Measurements from ENCODE around the gene OR10K2.
"Not testable (repeated sequence)": the region's sequence is repeated elsewhere in the genome, so short reads cannot be mapped to it uniquely, and the experiment has no call there.

OR10K2 gene

GRCh38 chr1:158414651-158415345, 11.2 kb downstream of the OR10K2 start:
- H3K4me1 ChIP-seq (ENCODE audit: control insufficient read depth in 1 of 2, insufficient read depth in 2 of 2, low read length in 2 of 2), result no peaks in the 10 kb centered on the region
- H3K27ac ChIP-seq (ENCODE audit: low read length), result no peak overlapping the region
- H3K9me3 ChIP-seq (ENCODE audit: control insufficient read depth in 1 of 2, low read length in 2 of 2), result no peaks in the 10 kb centered on the region
- no peaks in the 10 kb centered on the region for H3K27me3 ChIP-seq (ENCODE audit: low read depth, low read length)
- H3K4me3 ChIP-seq (ENCODE audit: low read depth in 1 of 2, low read length in 2 of 2), result no peak overlapping the region
- H3K36me3 ChIP-seq (ENCODE audit: control insufficient read depth in 1 of 2, insufficient read depth in 2 of 2, low read length in 2 of 2), result no peaks in the 10 kb centered on the region

- no peaks in the 10 kb centered on the region for H3K9me3 ChIP-seq (ENCODE audit: control insufficient read depth in 1 of 2, low read length in 2 of 2)
- no peaks in the 10 kb centered on the region for H3K4me1 ChIP-seq (ENCODE audit: control insufficient read depth in 1 of 2, insufficient read depth in 2 of 2, low read length in 2 of 2)
- H3K27ac ChIP-seq (ENCODE audit: low read length), result no peak overlapping the region
- no peaks in the 10 kb centered on the region for H3K27me3 ChIP-seq (ENCODE audit: low read depth, low read length)
- no peaks in the 10 kb centered on the region for H3K36me3 ChIP-seq (ENCODE audit: control insufficient read depth in 1 of 2, insufficient read depth in 2 of 2, low read length in 2 of 2)
- H3K4me3 ChIP-seq (ENCODE audit: low read depth in 1 of 2, low read length in 2 of 2), result no peak overlapping the region
Observed at GRCh38 chr1:158407092-158407491, 18.9 kb downstream of the OR10K2 start.

GRCh38 chr1:158400871-158401270, 25.2 kb downstream of the OR10K2 start:
- H3K36me3 ChIP-seq (ENCODE audit: control insufficient read depth in 1 of 2, insufficient read depth in 2 of 2, low read length in 2 of 2), result no peaks in the 10 kb centered on the region
- H3K4me3 ChIP-seq (ENCODE audit: low read depth in 1 of 2, low read length in 2 of 2), result no peak overlapping the region
- no peak overlapping the region for H3K27ac ChIP-seq (ENCODE audit: low read length)
- H3K27me3 ChIP-seq (ENCODE audit: low read depth, low read length), result no peaks in the 10 kb centered on the region
- no peaks in the 10 kb centered on the region for H3K9me3 ChIP-seq (ENCODE audit: control insufficient read depth in 1 of 2, low read length in 2 of 2)
- no peaks in the 10 kb centered on the region for H3K4me1 ChIP-seq (ENCODE audit: control insufficient read depth in 1 of 2, insufficient read depth in 2 of 2, low read length in 2 of 2)

- no peaks in the 10 kb centered on the region for H3K9me3 ChIP-seq (ENCODE audit: control insufficient read depth in 1 of 2, low read length in 2 of 2)
- H3K36me3 ChIP-seq (ENCODE audit: control insufficient read depth in 1 of 2, insufficient read depth in 2 of 2, low read length in 2 of 2), result no peaks in the 10 kb centered on the region
- H3K27me3 ChIP-seq (ENCODE audit: low read depth, low read length), result no peaks in the 10 kb centered on the region
- H3K4me3 ChIP-seq (ENCODE audit: low read depth in 1 of 2, low read length in 2 of 2), result no peak within 1 kb of the TSS
- H3K27ac ChIP-seq (ENCODE audit: low read length), result no peak within 1 kb of the TSS
- H3K4me1 ChIP-seq (ENCODE audit: control insufficient read depth in 1 of 2, insufficient read depth in 2 of 2, low read length in 2 of 2), result no peaks in the 10 kb centered on the region
Observed at GRCh38 chr1:158398818-158399514, 27.1 kb downstream of the OR10K2 start, which contains the start of gene OR10T2. Gene OR10T2, minus strand, starts transcription at chr1:158399466. Its CDS starts 0 bp downstream, at chr1:158399466.

GRCh38 chr1:158396646-158397045, 29.4 kb downstream of the OR10K2 start:
- Histone ChIP-seq H3K36me3 (ENCODE audit: control insufficient read depth in 1 of 2, insufficient read depth in 2 of 2, low read length in 2 of 2) (no peaks in the 10 kb centered on the region), H3K27ac (ENCODE audit: low read length) (no peak overlapping the region), H3K27me3 (ENCODE audit: low read depth, low read length) (no peaks in the 10 kb centered on the region), H3K9me3 (ENCODE audit: control insufficient read depth in 1 of 2, low read length in 2 of 2) (no peaks in the 10 kb centered on the region), H3K4me3 (ENCODE audit: low read depth in 1 of 2, low read length in 2 of 2) (no peak overlapping the region), H3K4me1 (ENCODE audit: control insufficient read depth in 1 of 2, insufficient read depth in 2 of 2, low read length in 2 of 2) (no peaks in the 10 kb centered on the region)

GRCh38 chr1:158393476-158393875, 32.6 kb downstream of the OR10K2 start:
- Histone ChIP-seq H3K9me3 (ENCODE audit: control insufficient read depth in 1 of 2, low read length in 2 of 2) (no peaks in the 10 kb centered on the region), H3K27me3 (ENCODE audit: low read depth, low read length) (no peaks in the 10 kb centered on the region), H3K4me3 (ENCODE audit: low read depth in 1 of 2, low read length in 2 of 2) (no peak overlapping the region), H3K4me1 (ENCODE audit: control insufficient read depth in 1 of 2, insufficient read depth in 2 of 2, low read length in 2 of 2) (no peaks in the 10 kb centered on the region), H3K36me3 (ENCODE audit: control insufficient read depth in 1 of 2, insufficient read depth in 2 of 2, low read length in 2 of 2) (no peaks in the 10 kb centered on the region), H3K27ac (ENCODE audit: low read length) (no peak overlapping the region)

GRCh38 chr1:158391099-158391498, 34.9 kb downstream of the OR10K2 start:
- no peaks in the 10 kb centered on the region for H3K4me1 ChIP-seq (ENCODE audit: control insufficient read depth in 1 of 2, insufficient read depth in 2 of 2, low read length in 2 of 2)
- no peaks in the 10 kb centered on the region for H3K36me3 ChIP-seq (ENCODE audit: control insufficient read depth in 1 of 2, insufficient read depth in 2 of 2, low read length in 2 of 2)
- no peaks in the 10 kb centered on the region for H3K9me3 ChIP-seq (ENCODE audit: control insufficient read depth in 1 of 2, low read length in 2 of 2)
- H3K4me3 ChIP-seq (ENCODE audit: low read depth in 1 of 2, low read length in 2 of 2), result no peak overlapping the region
- H3K27me3 ChIP-seq (ENCODE audit: low read depth, low read length), result no peaks in the 10 kb centered on the region
- H3K27ac ChIP-seq (ENCODE audit: low read length), result no peak overlapping the region

GRCh38 chr1:158390331-158390730, 35.7 kb downstream of the OR10K2 start:
- H3K9me3 ChIP-seq (ENCODE audit: control insufficient read depth in 1 of 2, low read length in 2 of 2), result no peaks in the 10 kb centered on the region
- no peak overlapping the region for H3K4me3 ChIP-seq (ENCODE audit: low read depth in 1 of 2, low read length in 2 of 2)
- H3K27me3 ChIP-seq (ENCODE audit: low read depth, low read length), result no peaks in the 10 kb centered on the region
- no peaks in the 10 kb centered on the region for H3K36me3 ChIP-seq (ENCODE audit: control insufficient read depth in 1 of 2, insufficient read depth in 2 of 2, low read length in 2 of 2)
- no peak overlapping the region for H3K27ac ChIP-seq (ENCODE audit: low read length)
- H3K4me1 ChIP-seq (ENCODE audit: control insufficient read depth in 1 of 2, insufficient read depth in 2 of 2, low read length in 2 of 2), result no peaks in the 10 kb centered on the region

GRCh38 chr1:158374860-158375259, 51.2 kb downstream of the OR10K2 start:
- Histone ChIP-seq H3K4me3 (ENCODE audit: low read depth in 1 of 2, low read length in 2 of 2) (no peak overlapping the region), H3K27me3 (ENCODE audit: low read depth, low read length) (no peaks in the 10 kb centered on the region), H3K4me1 (ENCODE audit: control insufficient read depth in 1 of 2, insufficient read depth in 2 of 2, low read length in 2 of 2) (no peaks in the 10 kb centered on the region), H3K36me3 (ENCODE audit: control insufficient read depth in 1 of 2, insufficient read depth in 2 of 2, low read length in 2 of 2) (no peaks in the 10 kb centered on the region), H3K9me3 (ENCODE audit: control insufficient read depth in 1 of 2, low read length in 2 of 2) (peaks cover 0 to 19% of the 10 kb centered on the region in 2 donors), H3K27ac (ENCODE audit: low read length) (no peak overlapping the region)

GRCh38 chr1:158374101-158374500, 51.9 kb downstream of the OR10K2 start:
- not testable (repeated sequence) for H3K36me3 ChIP-seq (ENCODE audit: control insufficient read depth in 1 of 2, insufficient read depth in 2 of 2, low read length in 2 of 2); H3K27ac ChIP-seq (ENCODE audit: low read length); H3K27me3 ChIP-seq (ENCODE audit: low read depth, low read length); H3K4me3 ChIP-seq (ENCODE audit: low read depth in 1 of 2, low read length in 2 of 2); H3K4me1 ChIP-seq (ENCODE audit: control insufficient read depth in 1 of 2, insufficient read depth in 2 of 2, low read length in 2 of 2)
- H3K9me3 ChIP-seq (ENCODE audit: control insufficient read depth in 1 of 2, low read length in 2 of 2), result peaks cover 0 to 19% of the 10 kb centered on the region in 2 donors

- Histone ChIP-seq H3K27ac (ENCODE audit: low read length) (no peak overlapping the region), H3K36me3 (ENCODE audit: control insufficient read depth in 1 of 2, insufficient read depth in 2 of 2, low read length in 2 of 2) (no peaks in the 10 kb centered on the region), H3K4me1 (ENCODE audit: control insufficient read depth in 1 of 2, insufficient read depth in 2 of 2, low read length in 2 of 2) (no peaks in the 10 kb centered on the region), H3K9me3 (ENCODE audit: control insufficient read depth in 1 of 2, low read length in 2 of 2) (peaks cover 0 to 19% of the 10 kb centered on the region in 2 donors), H3K4me3 (ENCODE audit: low read depth in 1 of 2, low read length in 2 of 2) (no peak overlapping the region), H3K27me3 (ENCODE audit: low read depth, low read length) (no peaks in the 10 kb centered on the region)
Observed at GRCh38 chr1:158371188-158371953, 54.7 kb downstream of the OR10K2 start.

Measured in muscle layer of duodenum (tissue), 2 donors.